GM19351 (cell line): ENCODE data around the gene ERF.
"Not testable (repeated sequence)": the region's sequence is repeated elsewhere in the genome, so short reads cannot be mapped to it uniquely, and the experiment has no call there.

ENCODE experiments used
- ATAC-seq: cut with Tn5 transposase; IDR thresholded peaks from one replicate; pipeline ENCODE4 v1.9.1; 2021; ENCODE audit warnings: mild to moderate bottlenecking, moderate library complexity; ENCODE audit not compliant: unreplicated experiment

ERF gene

GRCh38 chr19:42275517-42275916 lies 20.6 kb upstream of the ERF start:
- ATAC-seq, result no peak

DNA sequence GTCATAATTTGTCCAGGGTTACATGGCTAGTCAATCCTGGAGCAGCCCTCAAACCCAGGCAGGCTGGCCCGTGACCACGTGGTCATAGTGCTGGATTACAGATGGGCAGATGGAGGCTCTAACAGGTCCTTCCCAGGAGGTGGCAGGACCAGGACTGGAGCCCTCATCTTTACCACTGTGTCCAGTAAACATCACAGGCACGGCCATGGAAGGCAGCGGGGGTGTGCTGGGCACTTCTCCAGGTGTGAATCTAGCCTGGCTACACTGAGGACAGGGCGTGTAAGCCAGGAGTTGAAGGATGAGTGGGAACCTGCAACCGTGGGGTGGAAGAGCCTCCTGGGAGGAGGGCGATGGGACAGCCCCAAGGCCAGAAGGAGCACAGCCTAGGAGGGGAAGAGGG lies 20.2 kb upstream of the ERF start:
- no peak for ATAC-seq

- no peak for ATAC-seq
These were observed 19.2 kb upstream of the ERF start for GRCh38 chr19:42274065-42274682.

DNA sequence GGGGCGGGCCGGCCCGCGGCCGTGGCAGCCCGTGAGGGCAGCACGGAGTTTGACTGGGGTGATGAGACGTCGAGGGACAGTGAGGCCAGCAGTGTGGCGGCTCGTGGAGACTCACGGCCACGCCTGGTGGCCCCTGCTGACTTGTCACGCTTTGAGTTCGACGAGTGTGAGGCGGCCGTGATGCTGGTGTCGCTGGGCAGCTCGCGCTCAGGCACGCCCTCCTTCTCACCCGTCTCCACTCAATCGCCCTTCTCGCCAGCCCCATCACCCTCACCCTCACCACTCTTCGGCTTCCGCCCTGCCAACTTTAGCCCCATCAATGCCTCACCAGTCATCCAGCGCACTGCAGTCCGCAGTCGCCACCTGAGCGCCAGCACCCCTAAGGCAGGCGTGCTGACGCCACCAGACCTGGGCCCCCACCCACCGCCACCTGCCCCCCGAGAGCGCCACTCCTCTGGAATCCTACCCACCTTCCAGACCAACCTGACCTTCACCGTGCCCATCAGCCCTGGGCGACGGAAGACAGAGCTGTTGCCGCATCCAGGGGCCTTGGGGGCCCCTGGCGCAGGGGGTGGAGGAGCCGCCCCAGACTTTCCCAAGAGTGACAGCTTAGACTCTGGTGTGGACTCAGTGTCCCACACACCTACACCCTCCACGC lies 18.6 kb upstream of the ERF start:
- ATAC-seq, result no peak

GRCh38 chr19:42272989-42273406 lies 18.1 kb upstream of the ERF start:
- no peak for ATAC-seq

DNA sequence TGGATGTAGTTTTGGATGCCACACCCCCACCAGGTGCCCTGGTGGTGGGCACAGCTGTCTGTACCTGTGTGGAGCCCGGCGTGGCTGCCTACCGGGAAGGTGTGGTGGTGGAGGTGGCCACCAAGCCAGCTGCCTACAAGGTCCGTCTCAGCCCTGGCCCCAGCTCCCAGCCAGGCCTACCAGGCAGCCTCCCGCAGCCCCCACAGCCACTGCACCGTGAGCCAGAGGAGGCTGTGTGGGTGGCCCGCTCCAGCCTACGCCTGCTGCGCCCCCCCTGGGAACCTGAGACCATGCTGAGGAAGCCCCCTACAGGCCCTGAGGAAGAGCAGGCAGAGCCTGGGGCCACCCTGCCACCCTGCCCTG lies 17.6 kb upstream of the ERF start:
- no peak for ATAC-seq

- no peak for ATAC-seq
These were observed 17.1 kb upstream of the ERF start for GRCh38 chr19:42271861-42272534.

DNA sequence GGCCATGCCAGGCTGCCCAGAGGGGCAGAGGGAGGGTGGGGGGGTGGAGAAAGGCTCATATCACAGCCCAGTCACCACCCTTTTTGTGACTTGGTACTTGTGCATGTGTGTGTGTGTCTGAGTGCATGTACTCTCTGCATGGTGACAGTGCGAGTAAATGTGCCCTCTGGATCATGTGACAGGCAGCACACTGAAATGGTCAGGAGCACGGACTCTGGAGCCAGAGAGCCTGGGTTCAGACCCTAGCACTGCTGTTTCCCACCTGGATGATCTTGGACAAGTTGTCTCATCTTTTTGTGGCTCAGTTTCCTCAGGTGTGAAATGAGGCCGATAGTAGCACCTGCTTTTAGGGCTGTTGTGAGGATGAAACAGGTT lies 16.1 kb upstream of the ERF start:
- ATAC-seq, result no peak

GRCh38 chr19:42270346-42271044 lies 15.6 kb upstream of the ERF start:
- no peak for ATAC-seq

- ATAC-seq, result no peak
These were observed 14.8 kb upstream of the ERF start for GRCh38 chr19:42269478-42270345.

DNA sequence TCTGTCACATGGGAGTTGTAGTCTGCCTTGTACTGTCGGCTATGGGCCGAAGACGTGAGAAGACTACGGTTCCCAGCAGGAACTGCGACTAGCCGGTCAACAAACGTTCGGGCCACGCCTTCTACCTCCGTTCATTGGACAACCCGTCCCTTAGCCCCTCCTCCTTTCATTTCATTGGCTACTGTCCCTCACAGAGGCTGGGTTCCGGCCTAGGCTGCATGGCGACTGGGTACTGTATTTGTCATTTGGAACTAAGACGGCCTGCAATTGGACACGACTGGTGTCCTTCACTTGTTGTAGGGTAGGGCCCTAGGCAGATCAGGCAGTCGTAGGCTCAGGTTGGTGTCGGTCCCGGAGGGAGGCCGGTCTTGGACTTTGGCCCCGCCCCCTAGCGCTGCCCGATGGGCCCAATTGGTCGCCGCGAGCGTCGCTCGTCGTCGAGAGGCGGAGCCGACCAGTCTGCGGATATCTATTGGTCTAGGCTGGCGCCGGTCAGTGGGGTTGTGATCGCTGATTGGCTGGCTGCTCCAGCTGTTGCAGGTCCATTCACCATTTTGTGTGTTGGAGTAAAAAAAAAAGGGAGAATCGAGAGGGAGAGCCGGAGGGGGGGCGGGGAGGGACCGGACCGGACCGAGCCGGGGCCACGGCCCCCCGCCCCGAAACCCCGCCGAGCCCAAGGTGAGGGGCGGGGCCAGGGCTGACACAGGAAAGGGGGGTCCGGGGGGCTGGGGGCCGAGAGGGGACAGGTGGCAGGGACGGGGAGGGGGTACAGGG lies 14.0 kb upstream of the ERF start, which contains the start of gene CIC:
Gene CIC, plus strand, starts transcription at position 549 of the 774 bp plus-strand sequence. CDS start 2,532 bp downstream, outside the sequence.
- peak; percentile 78 for ATAC-seq

- ATAC-seq, result peak; percentile 49
These were observed 13.3 kb upstream of the ERF start for GRCh38 chr19:42268142-42268703.

DNA sequence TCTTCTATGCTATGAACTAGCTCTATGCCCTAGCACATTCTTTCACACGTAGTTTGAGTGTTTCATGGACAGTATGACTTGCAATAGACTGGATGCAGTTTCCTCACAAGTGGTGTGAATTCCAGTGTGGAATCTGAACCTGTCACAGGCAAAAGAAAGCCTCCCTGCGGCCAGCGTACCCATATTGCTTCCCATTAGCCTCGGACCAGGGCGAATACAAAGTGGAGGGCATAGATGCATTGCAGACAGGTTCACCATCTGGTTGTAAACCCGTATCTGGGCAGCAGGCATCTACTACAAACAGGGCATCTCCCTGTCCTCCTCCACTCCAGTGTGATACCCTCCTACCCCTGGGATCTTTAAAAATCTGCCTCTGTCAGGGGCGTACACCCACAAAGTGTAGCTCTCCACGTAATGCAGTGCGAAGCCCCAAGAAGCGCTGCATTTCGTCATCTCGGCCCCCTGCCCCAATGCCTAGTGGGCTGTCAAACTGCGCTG lies 12.8 kb upstream of the ERF start:
- ATAC-seq, result no peak

GRCh38 chr19:42266928-42267603 lies 12.1 kb upstream of the ERF start:
- not testable (repeated sequence) for ATAC-seq

GRCh38 chr19:42266105-42266504 lies 11.2 kb upstream of the ERF start:
- not testable (repeated sequence) for ATAC-seq

DNA sequence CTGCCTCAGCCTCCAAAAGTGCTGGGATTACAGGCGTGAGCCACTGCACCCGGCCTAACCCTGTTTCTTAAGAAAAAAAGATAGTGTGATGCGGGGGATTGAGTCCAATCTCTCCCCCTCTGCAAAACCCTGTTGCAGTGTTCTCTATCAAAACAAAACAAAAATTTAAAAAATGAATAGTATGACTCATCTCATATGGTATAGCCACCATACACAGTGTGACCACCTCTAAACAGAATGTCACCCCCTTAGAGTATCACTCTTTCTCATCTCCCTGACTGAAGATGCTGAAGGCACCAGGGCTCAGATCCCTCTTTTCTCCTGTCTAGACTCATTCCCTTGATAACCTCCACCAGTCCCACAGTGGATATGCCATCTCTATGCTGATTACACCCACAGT lies 6.8 kb upstream of the ERF start:
- ATAC-seq, result no peak

DNA sequence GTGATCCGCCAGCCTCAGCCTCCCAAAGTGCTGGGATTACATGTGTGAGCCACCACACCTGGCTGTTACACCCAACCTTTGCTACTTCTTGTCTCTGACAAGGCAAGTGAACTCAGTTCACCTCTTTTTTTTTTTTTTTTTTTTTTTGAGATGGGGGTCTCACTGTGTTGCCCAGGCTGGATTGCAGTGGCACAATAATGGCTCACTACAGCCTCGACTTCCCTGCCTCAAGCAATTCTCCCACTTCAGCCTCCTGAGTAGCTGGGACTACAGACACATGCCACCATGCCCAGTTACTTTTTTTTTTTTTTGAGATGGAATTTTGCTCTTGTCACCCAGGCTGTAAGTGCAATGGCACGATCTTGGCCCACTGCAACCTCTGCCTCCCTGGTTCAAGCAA lies 2.9 kb upstream of the ERF start:
- ATAC-seq, result not testable (repeated sequence)

DNA sequence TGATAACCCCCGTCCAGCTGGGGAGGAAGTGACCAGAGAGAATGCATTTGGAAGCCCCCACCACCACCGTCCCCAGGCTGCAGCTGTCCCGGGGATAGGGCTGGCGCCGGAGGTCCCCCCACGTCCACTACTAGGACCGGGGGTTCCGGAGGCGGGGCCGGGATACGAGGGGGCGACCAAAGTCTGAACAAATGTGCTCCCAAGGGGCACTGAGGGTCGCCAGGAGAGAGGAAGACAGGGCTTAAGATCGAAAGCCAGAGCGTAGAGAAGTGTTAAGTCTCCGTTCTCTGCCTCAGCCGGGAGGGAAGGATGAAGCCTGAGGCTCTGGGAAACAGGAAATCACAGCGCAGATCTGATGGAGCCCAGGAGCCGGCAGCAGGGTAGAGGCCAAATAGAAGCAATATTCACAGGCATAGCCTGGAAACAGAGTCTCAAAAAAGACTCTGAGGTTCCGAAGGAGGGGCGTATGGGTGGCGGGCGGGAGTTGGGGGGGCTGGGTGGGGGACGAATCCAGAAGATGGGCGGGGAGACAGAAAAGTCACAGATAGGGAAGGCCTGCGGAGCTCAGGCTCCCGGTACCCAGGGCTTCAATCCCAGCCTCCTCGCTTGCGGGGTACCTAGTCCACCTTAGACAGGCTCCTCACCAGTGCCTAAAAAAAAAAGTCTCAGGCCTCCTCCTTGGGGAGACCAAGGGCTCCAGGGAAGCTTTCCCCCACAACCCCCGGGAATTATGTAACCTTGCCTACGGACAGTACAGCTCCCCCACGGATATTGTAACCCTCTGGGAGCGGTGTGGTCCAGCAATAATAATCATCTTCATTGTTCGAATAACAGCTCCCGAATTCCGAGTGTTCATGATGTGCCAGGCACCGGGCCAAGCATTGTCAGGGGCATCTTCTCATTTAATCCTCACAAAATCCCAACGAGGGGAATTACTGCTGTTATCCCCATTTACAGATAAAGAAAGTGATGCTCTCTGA lies 1.1 kb upstream of the ERF start:
- ATAC-seq, result no peak
